AG20443 (cell line): ENCODE results near the gene AP1G1.
A peak's percentile ranks its signal among the peaks of the same experiment; 100 is the strongest.
"Not testable (repeated sequence)": the region's sequence is repeated elsewhere in the genome, so short reads cannot be mapped to it uniquely, and the experiment has no call there.

Source experiments
- DNase-seq: peaks from one replicate; pipeline ENCODE4 v3.0.0; 2012; ENCODE audit warnings: low spot score, mixed read lengths

Gene AP1G1

DNA sequence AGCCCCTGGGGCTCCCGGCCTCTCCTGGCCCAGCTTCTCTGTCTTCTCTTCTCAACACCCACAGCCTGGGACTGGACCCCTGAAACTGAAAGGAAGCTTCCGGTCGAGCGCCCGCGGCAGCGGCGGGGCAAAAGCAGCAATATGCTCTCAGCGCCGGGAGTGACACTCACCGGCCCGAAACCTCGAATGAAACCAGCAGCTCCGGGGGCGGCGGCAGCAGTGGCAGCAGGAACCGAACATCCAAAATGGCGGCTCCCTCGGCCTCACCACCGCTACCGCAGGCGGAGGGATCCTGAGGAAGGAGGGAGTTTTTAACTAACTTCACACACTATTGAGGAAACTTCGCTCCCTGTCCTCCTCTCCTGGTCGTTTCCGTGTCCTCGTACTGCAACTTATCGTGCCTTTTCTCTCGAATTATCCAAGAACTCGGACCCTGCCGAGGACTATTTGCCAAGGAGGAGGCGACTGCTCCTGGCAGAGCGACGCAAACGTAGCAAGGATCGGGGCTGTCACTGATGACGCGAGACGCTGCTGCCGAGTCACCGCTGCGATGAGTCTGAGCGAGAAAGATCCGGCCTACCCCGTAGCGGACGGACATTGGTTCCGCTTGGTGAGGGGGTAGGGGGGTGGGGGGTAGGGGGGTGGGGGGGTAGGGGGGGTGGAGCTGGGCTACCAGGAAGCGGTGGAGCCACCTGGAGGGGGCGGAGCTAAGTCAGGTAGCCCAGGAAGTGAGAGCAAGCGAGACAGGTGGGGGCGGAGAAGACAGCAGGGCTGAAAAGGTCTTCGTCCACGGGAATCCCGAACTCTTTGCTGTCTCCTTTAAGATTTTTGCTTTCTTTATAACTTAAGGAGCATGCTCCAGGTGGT is at the start of gene AP1G1:
Gene AP1G1, minus strand, starts transcription at position 242 of the 867 bp plus-strand sequence. CDS start 19,355 bp downstream, outside the sequence.
- DNase-seq = peak; percentile 97

DNA sequence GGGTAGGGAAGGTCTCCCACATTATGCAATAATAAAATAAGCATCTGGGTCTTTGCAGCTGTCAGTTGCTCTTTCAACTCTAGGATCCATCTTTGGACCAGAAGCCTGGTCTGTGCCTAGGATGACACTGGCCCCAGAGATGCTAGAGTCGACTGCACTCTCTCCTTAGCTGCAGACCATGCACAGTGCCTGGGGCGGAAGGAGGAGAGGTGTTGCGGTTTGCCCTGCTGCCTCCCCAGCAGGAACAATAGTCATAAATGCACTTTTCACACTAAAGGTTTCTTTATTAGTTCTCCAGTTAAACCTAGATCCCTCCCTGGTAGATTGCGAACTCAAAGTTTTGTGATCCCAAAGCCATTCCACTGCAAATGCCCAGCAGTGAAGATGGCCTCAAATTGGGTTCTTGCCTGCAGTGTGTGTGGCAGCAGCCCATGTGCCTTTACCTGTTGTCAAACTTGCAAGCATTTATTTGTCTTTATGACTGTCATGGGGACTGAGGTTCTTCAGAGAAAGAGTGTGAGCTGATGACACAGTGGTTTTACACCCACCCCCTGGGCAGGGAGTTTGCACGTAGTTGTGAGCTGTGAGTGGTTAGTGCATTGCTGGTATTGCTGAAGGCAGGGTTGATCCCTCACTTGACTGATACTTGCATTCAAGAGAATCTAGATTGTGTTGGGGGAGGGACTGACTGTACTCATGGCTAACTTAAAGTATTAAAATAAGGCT is 47.5 kb upstream of the AP1G1 start:
- DNase-seq = no peak

DNA sequence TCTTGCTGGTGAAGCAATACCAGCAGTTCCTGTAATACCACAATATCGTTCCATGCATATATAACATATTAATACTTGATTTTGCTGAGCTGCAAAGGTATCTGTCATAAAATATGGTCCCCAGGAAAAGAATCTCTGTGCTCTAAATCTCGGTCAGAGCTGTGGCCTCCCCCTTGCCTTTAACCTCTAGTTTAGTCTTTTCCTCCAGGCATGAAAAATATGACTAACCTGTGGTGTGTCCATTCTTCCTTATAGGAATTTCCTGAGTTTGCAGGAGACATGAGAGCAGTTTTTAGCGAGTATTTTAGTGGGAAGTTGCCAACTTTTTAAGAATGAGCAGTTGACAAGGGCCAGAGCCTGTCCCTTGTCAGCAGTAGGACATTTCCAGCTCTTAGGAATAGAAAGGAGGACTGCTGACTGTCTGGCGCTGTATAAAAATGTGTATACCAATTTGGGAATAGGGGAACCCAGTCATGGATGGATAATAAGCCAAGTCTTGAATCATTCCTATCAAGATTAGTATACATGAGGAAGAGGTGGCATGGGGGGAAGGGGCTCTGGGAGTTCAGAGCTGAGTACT is 45.8 kb upstream of the AP1G1 start:
- DNase-seq = no peak

DNA sequence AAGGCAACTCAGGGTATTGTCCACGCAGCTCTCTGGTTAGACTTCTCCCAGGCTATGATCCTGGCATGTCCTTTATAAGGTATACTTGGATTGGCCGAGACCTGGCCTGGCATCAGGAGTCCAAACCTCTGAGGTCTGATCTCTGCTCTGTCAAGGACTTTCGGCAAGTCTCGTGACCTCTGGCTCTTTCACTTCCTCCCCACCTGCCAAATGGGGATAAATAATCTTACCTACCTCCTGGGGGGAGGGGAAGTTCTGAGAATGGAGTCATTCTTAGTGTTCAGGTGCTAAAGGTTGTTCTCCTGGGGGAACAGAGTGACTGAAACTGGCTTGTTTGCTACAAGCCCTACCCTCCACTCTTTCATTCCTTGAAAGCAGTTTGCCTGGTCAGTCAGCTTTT is 44.8 kb upstream of the AP1G1 start:
- DNase-seq = no peak

DNA sequence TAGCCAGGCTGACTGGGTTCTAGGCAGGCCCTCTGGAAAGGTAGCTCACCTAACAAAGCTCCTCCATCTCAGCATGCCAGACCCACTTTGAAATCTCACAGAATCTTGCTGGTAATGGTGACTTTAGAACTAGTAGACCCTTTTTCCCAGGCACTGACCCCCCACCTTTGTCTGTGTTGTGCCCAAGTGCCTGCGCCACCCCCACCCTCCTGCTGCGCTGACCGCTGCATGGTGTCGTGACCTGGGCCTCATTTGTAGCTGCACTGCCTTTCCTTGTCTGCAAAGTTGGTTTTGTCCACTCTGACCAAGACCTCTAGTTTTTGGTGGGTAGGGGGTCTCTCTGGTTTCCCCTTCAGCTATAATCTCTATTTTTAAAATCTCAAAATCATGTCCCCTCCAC is 43.9 kb upstream of the AP1G1 start:
- no peak for DNase-seq

DNA sequence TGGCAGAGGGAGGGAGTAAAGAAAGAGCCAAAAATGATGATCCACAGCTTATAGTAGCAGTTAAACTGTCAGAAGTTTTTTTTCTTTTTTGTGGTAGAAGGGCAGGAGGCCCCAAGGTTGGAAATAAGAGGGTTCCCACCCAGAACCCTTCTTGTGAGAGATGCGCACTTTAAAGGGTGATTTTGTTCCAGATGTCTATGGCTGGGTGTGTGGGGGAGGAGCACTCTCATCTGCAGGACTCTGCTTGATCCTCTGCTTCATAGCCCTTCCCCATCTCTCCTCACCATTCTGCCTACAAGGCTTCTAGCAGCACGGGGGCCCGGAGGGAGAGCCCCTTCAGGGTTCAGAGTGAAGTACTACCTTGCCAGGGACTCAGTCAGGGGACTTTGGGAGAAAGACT is 43.5 kb upstream of the AP1G1 start:
- no peak for DNase-seq

DNA sequence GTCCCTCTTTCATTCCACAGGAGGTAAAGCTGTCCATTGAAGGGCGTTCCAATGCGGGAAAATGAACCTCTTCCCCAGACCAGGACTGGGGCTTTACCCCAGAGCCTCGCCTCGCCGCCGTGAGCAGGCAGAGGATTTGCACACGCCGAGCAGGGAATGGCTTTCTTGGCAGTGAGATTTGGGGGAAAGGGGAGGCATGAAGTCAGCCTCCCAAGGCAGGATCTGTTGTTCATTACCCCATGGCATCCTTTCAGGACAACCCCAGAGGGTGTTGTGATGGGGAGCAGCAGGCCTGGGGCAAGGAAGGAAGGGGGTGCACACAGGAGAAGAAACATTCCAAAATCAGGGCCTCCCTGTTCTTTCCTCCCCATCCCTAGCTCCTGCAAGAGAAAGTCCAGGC is 43.1 kb upstream of the AP1G1 start:
- no peak for DNase-seq

DNA sequence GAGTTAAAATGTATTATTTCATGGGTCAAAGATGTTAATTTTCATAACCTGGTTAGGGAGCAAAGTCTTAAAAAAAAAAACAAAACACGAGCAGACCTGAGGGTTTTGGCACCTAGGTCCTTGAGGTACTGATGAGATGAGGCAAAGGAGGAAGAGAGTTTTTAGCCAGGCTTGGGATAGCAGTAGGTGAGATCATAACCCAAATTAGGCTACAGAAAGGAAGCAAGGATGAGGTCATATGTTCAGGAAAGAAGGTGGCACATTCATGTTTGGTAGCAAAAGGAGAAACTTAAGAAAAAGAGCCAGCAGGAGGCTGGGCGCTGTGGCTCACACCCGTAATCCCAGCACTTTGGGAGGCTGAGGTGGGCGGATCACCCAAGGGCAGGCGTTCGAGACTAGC is 40.0 kb upstream of the AP1G1 start:
- DNase-seq = no peak

DNA sequence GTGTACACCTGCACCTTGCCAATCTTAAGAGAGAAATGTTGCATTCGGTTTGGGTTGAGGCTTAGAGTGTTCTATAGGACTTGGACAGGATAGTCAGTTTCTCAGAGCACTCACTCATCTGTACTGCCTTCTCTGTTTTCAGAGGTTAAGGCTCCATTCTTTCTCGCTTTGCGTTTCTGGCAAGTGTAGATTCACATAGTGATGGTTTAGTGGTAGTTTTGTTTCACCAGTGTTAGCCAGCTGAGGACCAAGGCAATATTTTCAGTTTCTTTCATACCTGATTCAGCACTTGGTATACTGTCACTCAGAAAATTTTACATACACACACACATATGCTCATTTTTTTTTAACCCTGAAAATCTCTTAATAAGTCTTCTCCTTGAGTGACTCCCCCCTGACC is 38.5 kb upstream of the AP1G1 start:
- DNase-seq = no peak

DNA sequence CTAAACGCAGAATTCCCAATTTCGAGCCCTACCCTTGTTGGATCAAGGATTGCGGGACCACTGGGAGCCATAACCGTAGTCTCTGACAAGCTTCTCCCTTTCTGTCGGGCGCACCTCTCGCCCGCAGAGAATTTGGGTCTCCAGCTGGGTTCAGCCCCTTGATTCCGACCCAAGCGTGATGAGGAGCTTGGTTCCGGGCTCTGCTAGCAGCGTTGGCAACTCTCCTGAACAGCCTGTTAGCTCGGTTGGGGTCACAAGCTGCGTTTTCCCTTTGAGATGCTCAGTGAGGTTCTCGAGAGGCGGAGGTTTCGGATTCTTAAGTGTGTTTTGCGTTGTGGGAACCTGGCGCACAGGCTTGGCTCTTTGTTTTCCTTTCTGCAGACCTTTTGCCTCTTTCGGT is 37.8 kb upstream of the AP1G1 start:
- DNase-seq = peak; percentile 27

DNA sequence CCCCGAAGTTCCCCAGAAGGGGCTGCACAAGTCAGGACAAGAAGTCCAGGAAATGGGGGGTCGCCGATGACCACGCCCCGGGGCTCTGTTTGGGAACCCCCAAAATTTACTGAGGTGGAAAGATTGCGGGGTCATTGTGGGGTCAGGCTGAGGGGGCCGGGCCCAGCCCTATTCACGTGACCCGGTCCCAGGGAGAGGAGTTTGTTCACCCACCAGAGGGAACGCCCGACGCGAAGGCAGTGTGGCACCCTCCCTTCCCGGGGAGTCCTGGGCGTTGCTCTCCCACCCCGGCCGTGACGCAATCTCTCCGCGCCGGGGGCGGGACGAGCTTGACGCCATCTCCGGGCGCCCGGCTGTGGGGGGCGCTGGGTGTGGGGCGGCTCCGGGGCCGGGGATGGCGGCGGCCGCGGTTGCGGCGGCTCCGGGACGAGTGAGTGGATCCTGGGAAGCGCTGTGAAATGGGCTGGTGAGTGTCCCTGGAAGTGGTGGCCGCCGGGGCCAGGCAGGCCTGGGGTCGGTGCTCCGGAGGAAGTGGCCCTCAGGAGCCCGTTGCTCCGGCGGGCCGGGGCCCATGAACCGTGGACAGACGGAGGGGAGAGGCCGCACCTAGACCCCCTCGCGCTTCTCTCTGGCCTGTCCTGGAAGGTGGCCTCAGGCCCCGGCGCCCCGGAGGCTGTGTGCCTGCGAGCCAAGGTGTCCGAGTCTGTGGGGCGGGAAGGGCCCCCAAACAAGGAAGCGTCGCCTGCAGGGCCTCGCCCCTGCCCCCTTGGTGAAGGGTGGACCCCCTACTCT is 37.2 kb upstream of the AP1G1 start, which contains the start of gene ATXN1L:
Gene ATXN1L, plus strand, starts transcription at position 338 of the 792 bp plus-strand sequence. CDS start 3,765 bp downstream, outside the sequence.
- DNase-seq = peak; percentile 99

DNA sequence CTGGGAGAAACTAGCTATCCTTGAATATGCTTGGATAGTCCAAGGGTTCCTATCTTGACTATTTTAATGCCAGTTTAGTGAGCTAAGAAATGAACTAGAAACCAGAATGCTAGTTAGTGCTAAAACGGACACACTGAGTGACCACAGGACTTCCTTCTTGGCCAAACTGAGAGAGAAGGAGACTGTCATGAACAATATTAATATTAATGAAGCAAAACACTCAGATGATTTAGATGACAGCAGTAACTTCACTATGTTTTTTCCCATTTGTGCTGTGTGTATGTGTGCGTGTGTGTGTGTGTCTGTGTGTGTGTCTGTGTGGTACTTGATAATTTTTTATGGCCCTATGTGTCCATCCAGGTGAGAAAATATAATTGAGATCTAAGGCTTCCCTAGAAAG is 34.9 kb upstream of the AP1G1 start:
- no peak for DNase-seq

DNA sequence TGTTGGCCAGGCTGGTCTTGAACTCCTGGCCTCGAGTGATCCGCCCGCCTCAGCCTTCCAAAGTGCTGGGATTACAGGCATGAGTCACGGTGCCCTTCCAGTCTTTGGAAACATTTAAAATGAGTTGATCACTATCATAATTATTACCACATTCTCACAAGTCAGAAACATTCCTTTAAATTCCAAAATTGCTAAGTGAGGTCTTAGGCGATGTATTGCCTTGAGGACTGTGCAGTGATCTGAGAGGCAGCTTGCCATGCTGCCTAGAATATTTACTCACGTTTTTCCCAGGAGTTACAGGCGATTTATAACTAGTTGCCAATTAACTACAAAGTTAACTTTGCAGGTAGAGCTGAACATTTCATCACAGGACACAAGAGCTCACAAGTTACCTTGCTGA is 31.4 kb upstream of the AP1G1 start:
- peak; percentile 66 for DNase-seq

DNA sequence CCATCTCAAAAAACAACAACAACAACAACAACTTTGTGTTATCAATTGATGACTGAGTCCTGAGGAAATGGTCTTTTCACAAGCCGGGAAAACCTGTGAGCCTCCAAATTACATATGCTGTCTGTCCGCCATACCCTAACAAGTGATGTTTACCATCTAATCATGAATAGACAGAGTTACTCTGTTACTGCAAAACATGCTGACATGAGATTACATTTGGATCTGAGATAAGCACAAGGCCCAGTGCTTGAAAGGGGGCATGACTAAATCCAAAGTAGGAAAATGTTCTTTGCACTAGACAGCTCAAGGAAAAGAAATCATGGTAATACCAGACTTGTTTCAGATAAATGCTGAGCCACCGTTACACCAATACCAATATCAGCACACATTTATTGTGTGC is 28.5 kb upstream of the AP1G1 start:
- DNase-seq = no peak

DNA sequence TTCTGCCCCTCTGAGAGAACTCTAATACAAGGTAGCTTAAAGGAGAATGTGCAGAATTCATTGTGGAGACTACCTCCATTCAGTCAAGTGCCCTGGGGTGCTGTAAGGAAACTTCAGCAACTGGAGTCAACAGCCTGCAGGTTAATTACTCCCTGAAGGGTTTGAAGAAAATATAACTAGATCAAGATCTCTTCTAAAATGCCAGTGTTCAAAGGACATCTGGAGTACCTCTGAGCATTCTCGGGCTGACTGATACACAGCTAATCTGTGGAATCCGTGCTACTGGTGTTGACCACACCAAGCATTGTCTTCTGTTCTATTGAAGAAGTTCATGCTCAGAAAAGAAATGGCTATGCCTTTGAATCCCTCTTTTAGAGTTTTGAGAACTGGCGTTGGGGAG is 25.7 kb upstream of the AP1G1 start:
- no peak for DNase-seq

DNA sequence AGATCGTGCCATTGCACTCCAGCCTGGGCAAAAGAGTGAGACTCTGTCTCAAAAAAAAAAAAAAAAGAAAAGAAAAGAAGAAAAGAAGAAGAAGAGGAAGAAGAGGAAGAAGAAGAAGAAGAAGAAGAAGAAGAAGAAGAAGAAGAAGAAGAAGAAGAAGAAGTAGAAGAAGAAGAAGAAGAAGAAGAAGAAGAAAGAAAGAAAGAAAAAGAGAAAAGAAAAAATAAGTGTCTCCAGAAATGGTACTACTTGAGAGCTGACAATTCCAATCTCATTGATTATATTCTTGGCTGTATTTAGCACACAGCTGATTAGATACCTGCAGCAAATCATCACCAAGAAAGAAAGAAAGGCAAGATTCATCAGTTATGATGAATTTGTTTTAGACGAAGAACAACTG is 23.5 kb upstream of the AP1G1 start:
- DNase-seq = not testable (repeated sequence)

DNA sequence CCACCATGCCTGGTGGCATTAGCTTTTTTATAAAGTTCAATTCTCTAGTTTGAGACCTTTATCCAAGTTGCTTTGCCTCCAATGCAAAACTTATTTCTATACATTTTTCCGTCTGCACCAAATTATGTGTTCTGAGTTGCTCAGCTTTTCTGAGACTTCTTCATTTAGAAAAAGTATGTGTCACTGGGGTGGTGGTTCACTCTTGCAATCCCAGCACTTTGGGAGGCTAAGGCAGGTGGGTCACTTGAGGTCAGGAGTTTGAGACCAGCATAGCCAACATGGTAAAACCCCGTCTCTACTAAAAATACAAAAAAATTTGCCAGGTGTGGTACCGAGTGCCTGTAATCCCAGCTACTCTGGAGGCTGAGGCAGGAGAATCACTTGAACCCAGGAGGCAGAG is 23.1 kb upstream of the AP1G1 start:
- DNase-seq = not testable (repeated sequence)

DNA sequence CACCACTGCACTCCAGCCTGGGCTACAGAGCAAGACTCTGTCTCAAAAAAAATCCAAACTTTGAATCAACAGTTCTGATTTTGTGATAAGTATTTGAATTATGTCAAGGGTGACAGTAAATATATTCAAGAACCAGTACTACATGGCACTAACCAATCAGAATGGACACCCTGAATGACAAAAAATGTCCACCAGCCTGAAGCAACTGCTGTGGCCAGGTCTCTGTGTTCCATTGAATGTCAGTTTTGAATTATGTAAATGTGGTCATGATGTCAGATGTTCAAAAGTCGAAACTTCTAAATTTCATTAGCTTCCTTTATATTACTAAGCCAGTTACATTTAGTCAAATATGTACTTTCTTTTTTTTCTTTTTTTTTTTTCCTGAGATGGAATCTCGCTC is 21.7 kb upstream of the AP1G1 start:
- no peak for DNase-seq

DNA sequence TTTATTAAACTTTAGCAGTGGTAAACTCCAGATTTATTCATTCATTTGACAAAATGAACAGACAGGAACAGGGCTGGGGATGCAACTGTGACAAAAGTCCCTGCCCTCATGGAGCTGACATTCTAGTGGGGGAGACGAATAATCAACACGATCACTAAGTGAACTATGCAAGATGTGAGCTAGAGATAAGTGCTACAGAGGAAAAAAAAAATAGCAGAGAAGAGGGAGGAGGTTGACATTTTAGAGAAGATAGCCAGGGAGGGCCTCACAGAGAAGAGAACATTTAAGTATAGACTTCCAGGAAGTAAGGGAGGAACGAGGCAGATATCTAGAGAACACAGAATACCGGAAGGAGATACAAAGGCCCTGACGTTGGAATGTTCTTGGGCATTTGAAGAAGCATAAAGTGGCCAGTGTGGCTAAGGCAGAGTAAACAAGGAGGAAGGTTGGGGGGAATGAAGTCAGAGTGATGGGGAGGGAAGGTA is 17.9 kb upstream of the AP1G1 start:
- no peak for DNase-seq

DNA sequence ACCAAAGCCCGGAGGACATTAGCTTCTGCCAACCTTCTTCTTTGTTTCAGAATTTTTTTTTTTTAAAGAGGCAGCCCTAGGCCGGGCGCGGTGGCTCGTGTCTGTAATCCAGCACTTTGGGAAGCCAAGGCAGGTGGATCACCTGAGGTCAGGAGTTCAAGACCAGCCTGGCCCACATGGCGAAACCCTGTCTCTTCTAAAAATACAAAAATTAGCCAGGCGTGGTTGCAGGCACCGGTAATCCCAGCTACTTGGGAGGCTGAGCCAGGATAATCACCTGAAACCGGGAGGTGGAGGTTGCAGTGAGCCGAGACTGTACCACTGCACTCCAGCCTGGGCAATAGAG is 8.5 kb upstream of the AP1G1 start:
- DNase-seq = not testable (repeated sequence)

DNA sequence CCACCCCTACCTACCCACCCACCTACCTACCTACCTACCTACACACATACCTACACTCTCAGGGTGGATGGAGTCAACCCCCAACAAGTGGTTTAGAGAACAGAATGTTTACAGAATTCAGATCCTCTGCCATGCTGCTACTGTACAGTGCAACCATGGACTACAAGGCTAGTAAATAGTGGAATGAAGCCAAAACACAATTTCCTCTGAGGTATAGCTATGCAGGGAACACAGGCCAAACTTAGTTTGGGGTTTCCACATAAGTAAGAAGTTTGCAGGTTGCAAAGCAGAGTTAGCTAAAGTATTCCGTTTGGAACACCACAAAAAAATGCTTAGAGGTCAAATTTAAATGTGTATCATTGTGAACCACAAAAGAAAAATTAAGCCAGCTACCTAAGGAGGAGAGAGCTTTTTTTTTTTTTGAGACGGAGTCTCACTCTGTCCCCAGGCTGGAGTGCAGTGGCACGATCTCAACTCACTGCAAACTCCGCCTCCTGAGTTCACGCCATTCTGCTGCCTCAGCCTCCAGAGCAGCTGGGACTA is 2.7 kb upstream of the AP1G1 start:
- no peak for DNase-seq

DNA sequence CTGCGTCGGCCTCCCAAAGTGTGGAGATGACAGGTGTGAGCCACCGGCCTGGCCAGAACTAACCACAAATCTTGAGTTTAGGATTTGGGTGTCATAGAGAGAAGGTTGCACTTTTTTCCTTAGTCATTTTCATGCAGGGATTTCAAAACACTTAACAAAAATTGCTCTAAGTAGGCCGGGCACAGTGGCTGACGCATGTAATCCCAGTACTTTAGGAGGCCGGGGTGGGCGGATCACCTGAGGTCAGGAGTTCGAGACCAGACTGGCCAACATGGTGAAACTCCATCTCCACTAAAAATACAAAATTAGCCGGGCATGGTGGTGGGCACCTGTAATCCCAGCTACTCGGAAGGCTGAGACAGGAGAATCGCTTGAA is 1.5 kb upstream of the AP1G1 start:
- DNase-seq = not testable (repeated sequence)
